ENCODE data around the gene RIN3. TPM values are rescaled to one million over a fixed set of nuclear protein-coding genes. Genes with fewer than 3 reads are reported as not detected.

RIN3 gene
- total RNA-seq, 1 experiment from 2014 or later: 1.5 TPM

GRCh38 chr14:92529903-92530302 is 16.3 kb downstream of the RIN3 start:
- no peak overlapping the region for H3K4me3 Mint-ChIP-seq
- no peak overlapping the region for H3K27ac ChIP-seq (ENCODE audit: insufficient read length, low read depth, low read length)
- no peak overlapping the region for H3K14ac ChIP-seq (ENCODE audit: insufficient read depth, low read length)
- H4K20me1 ChIP-seq (ENCODE audit: control insufficient read depth, insufficient read depth, insufficient read length): no peaks in the 10 kb centered on the region
- H2BK5ac ChIP-seq (ENCODE audit: insufficient read length, low read length): no peak overlapping the region
- H3K9ac ChIP-seq (ENCODE audit: extremely low read depth, insufficient read length, low read length): no peak overlapping the region
- H2BK12ac ChIP-seq (ENCODE audit: insufficient read length, low read depth, low read length): no peak overlapping the region
- no peak overlapping the region for H2BK120ac ChIP-seq (ENCODE audit: low read depth, low read length, poor library complexity, severe bottlenecking)
- no peak overlapping the region for H3K27ac Mint-ChIP-seq
- H2AFZ ChIP-seq (ENCODE audit: low read length): no peak overlapping the region
- no peak overlapping the region for H3T11ph ChIP-seq (ENCODE audit: low read length)
- H4K5ac ChIP-seq (ENCODE audit: insufficient read length, low read depth, low read length): no peak overlapping the region
- H4K8ac ChIP-seq (replicated peaks; ENCODE audit: insufficient read length, low read depth, low read length): no peak overlapping the region
- DNase-seq: no peak
- WGBS (ENCODE audit: extremely low coverage, insufficient read length, low lambda C conversion rate): no CpG with 5 or more reads among the region's 4 CpGs
- no peaks in the 10 kb centered on the region for H3K4me1 Mint-ChIP-seq
- no peaks in the 10 kb centered on the region for H3K36me3 Mint-ChIP-seq (ENCODE audit: insufficient read depth in 1 of 3, low read depth in 3 of 3)
- no peaks in the 10 kb centered on the region for H3K9me3 ChIP-seq (ENCODE audit: control insufficient read depth, low read depth, low read length)
- H3K27me3 Mint-ChIP-seq (ENCODE audit: low read depth): no peaks in the 10 kb centered on the region
- no peak overlapping the region for H3K56ac ChIP-seq (ENCODE audit: insufficient read length, low read depth, low read length)
- no peak overlapping the region for H2AK5ac ChIP-seq (ENCODE audit: insufficient read length, low read length)
- no peaks in the 10 kb centered on the region for H3K23me2 ChIP-seq (ENCODE audit: insufficient read length, low read depth, low read length, poor library complexity, severe bottlenecking)
- no peak overlapping the region for H3K23ac ChIP-seq (ENCODE audit: insufficient read length, low read depth, low read length)
- no peak overlapping the region for H3K4ac ChIP-seq (ENCODE audit: low read depth, low read length)
- no peaks in the 10 kb centered on the region for H3K27me3 ChIP-seq (ENCODE audit: insufficient read depth, low read length)
- H2BK20ac ChIP-seq (ENCODE audit: low read depth, low read length, poor library complexity, severe bottlenecking): no peak overlapping the region
- H3K4me2 ChIP-seq (ENCODE audit: insufficient read depth, insufficient read length, low read length): no peak overlapping the region
- H3K79me1 ChIP-seq (ENCODE audit: insufficient read depth, low read depth, low read length, poor library complexity, severe bottlenecking): no peaks in the 10 kb centered on the region
- TF ChIP-seq CTCF (conservative IDR thresholded peaks at IDR 0.05): no peak
- peaks cover 2% of the 10 kb centered on the region; the same call in 1 of the 2 replicates for H3K4me1 ChIP-seq (ENCODE audit: insufficient read depth, low read length)
- no peak overlapping the region for H2BK15ac ChIP-seq (ENCODE audit: low read depth, low read length)
- H3K9me3 Mint-ChIP-seq: no peaks in the 10 kb centered on the region
- H3K79me2 ChIP-seq (ENCODE audit: insufficient read depth, low read length): no peaks in the 10 kb centered on the region
- no peak overlapping the region for H3K18ac ChIP-seq (ENCODE audit: insufficient read length, low read depth, low read length)
- H4K91ac ChIP-seq (ENCODE audit: insufficient read length, low read depth, low read length): no peak overlapping the region
